DMS 273 (cell line): ENCODE data around the gene SFTA2.

Experiments
- DNase-seq: peaks from one replicate; lab custom pipeline; 2025; ENCODE audit not compliant: unreplicated experiment; lab: John Stamatoyannopoulos, UW

Gene SFTA2

DNA sequence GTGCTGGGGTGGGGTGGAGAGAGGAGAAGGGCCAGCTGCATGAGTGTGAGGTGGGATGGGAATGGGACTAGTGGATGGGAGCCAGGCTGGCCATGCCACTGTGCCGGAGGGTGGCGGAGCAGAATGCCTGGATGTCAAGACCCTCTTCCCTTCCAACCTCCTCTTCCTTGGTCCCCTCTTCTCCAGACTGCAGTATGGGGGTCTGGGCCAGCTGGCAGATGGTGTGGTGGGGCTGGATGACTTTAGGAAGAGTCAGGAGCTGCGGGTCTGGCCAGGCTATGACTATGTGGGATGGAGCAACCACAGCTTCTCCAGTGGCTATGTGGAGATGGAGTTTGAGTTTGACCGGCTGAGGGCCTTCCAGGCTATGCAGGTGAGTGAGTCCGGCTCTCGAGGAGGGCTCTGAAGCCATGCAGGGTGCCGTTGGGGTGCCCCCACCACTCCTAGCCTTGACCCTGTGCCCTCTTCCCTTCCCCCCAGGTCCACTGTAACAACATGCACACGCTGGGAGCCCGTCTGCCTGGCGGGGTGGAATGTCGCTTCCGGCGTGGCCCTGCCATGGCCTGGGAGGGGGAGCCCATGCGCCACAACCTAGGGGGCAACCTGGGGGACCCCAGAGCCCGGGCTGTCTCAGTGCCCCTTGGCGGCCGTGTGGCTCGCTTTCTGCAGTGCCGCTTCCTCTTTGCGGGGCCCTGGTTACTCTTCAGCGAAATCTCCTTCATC is 40.0 kb downstream of the SFTA2 start:
- DNase-seq: no peak

DNA sequence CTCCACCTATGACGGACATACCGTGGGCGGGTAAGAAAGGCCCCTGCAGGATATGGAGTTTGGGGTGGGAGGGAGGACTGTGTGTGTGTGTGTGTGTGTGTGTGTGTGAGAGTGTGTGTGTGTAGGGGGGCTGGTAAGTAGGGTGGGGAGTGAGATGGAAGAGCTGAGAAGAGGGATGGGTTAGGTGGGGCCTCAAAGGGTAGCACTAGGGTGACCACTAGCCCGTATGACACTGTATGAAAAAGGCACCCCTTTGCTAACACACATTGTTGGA is 40.6 kb downstream of the SFTA2 start:
- DNase-seq: no peak

DNA sequence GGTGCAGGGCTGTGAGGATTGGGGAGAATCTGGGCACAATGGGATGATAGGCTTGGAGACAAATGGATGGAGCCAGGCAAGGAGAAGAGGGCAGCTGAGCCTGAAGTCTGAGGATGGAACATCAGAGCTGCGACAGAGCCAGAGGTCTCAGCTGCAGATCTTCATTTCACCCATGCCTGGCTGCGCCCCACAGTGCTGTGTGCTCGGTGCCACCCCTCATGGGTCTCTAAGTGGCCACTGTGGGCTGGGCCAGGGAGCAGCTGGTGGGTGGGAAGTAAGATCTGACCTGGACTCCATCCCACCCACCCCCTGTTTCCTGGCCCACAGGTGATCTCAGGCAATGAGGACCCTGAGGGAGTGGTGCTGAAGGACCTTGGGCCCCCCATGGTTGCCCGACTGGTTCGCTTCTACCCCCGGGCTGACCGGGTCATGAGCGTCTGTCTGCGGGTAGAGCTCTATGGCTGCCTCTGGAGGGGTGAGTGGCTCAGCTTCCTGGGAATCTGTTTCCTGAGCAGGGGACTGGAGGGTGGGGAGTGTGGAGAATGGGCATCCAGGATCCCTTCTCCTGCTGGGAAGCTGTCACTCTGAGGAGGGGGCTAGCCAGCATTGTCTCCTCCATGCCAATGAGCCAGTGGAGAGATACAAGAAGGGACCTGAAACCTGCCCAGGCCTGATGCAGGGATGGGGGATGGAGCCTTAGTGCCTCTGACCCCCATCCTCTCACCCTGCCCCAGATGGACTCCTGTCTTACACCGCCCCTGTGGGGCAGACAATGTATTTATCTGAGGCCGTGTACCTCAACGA is 41.1 kb downstream of the SFTA2 start:
- DNase-seq: no peak

DNA sequence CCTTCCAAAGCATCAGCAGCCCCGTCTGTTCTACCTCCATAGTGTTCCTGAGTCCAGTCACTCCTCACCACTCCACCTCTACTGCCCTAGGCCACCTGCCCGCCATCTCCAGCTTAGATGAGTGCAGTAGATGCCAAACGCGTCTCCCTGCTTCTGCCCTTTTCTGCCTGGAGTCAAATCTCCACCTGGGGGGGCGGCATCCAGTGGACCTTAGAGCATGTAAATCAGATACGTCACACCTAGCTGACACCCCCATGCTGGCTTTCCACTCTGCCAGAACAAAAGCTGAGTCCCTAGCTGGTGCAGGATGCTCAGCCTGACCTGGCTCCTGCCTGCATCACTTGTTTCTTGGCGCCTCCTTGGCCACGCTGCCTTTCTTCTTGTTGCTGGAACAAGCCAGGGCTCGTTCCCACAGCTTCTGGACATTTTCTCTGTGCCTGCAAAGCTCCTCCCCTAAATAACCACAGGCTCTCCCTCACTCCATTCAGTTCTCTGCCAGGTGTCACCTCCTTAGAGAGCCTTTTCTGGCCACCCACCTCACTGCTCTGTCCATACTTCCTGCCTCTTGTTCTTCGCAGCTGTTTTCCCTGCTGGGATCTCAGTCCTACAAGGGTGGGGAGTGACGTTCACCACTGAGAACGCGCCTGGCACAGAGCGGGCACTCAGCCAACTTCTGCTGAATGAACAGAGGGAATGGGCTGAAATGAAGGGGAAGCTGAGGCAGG is 41.9 kb downstream of the SFTA2 start:
- peak; percentile 31 for DNase-seq

DNA sequence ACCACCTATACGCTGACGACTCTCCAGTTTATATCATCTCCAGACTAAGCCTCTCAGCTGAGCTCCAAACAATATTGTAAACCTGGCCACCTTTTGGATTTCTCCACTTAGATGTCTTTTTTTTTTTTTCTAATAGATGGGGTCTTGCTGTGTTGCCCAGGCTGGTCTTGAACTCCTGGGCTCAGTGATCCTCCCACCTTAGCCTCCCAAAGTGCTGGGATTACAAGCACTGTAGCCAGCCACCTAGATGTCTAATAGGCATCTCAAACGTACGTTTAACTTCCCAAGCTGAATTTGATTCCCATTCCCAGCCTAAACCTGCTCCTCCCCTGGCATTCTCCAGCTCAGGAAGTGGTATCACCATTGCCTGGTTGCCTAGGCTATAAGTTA is 42.5 kb downstream of the SFTA2 start:
- no peak for DNase-seq

DNA sequence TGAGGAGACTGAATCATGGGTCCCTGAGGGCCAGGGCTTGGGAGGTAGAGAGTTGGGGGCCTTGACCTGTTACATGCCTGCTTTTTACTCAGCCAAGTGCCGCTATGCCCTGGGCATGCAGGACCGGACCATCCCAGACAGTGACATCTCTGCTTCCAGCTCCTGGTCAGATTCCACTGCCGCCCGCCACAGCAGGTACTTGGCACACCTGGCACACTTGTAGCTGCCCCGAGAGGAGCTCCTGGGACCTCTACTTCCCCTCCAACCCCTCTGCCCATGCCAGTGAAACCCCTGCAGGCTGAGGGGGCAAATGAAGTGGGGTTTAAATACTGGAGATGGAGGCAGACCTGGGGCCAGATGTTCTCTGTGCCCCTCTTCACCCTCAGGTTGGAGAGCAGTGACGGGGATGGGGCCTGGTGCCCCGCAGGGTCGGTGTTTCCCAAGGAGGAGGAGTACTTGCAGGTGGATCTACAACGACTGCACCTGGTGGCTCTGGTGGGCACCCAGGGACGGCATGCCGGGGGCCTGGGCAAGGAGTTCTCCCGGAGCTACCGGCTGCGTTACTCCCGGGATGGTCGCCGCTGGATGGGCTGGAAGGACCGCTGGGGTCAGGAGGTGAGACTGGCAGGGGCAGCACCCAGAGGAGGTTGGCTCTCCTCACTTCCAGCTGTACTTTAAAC is 43.0 kb downstream of the SFTA2 start:
- no peak for DNase-seq

DNA sequence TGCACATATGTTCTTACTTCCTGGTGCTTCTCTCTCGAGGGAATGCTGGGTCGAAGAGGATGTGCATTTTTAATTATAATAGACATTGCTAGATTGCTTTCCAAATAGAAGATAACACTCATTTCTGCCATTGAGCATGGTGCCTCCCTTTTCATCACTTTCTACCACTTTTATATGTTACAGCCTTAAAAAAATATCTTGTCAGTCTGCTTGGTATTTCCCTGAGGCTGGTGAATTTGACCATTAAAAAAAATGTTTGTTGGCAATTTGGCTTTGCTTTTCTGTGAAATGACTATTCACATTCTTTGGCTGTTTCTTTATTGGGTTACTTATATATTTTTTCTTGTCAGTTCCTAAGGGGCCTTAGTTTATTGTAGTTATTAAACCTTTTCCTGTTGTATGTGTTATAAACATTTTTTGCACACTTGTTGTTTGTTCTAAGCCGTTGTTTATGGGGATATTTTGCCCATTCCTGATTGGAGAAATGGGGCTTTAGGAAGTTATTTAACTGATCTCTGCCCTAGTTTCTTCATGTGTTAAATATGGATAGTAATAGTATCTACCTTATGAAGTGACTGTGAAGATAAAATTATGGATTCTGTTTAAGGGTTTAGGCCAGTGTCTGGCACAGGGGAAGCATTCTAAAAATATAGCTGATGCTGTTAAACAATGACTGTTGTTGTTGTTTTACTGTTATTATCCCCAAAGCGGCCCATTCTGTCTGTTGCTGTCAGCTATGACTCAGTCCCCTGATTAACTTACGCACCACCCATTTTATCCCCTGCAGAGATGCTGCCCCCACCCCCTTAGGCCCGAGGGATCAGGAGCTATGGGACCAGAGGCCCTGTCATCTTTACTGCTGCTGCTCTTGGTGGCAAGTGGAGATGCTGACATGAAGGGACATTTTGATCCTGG is 43.8 kb downstream of the SFTA2 start:
- DNase-seq: no peak

DNA sequence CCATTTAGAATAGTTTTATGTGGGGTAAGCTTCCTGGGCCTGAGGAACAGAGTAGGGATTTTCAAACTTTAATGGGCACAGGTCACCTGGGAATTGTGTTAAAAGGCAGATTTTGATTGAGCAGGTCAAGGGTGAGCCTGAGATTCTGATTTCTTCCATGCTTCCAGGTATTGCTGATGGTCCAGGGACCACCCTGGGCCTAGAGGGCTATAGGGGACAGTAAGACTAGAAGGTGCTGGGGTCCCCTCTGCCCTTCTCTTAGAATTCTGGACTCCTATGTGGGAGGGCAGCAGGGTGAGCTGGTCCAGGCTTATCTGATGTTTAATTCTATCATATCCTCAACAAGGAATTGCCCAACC is 45.1 kb downstream of the SFTA2 start:
- no peak for DNase-seq

DNA sequence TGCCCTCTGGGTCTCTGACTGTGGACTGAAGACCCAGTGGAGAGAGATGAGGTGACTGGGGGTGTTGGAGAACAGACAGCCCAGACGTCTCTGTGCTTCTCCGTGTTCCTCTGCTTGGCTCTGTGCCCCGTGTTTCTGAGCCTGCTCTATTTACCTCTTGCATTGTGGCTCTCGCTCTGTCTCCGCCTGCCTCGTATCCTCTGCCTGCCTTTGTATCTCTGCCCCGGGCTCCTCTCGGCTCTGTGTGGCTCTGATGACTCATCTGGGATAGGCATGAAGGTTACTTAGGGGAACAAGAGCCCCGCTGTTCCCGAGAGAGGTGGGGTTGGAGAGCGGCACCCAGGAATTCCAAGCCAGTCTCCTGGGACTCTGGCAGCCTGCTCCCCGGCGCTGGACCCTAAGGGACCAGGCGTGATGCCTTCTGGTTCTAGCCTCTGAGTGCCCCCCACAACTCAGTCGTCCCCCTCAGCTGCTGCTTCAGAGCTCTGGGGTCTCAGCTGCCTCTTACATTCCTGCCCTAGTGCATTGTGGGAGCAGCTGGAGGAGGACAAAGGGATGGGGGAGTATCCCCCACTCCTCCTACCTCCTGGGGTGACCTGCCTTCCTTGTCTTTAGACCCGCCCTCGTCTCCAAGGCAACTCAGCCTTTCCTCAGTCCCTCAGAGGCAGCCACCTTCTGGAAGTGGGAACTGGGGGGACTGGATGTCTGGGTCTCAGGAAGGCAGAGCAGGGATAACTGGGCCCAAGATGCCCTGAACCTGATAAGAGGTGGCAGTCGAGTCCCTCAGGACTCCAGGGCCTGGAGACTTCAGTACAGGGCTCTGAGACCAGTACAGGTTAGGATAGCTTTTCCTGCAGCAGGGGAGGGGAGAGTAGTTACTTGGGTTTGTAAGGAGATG is 45.7 kb downstream of the SFTA2 start:
- peak; percentile 67 for DNase-seq

DNA sequence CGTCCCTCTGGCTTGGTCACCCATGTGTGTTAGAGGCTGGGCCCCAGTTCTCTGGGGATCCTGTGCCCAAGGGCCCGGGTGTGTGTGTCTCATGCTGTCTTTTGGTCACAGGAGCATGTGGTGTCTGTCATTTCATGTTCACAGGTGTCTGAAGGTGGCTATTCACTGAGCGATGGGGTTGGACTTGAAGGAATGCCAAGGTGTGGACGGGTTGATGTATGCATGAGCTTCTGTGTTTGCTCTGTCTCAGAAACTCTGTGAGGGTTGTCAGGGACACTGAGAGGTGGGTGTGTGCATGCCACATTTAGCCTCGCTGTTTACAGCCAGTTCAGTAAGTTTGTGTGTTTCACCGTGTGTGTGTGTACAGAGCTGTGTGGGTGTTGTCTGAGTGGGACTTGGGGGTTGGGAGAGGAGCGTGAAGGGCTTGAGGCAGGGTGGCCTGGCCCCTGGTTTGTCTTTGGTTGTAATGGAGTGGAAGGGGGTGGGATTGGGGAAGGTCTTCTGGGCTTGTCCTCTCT is 46.4 kb downstream of the SFTA2 start:
- peak; percentile 50 for DNase-seq

DNA sequence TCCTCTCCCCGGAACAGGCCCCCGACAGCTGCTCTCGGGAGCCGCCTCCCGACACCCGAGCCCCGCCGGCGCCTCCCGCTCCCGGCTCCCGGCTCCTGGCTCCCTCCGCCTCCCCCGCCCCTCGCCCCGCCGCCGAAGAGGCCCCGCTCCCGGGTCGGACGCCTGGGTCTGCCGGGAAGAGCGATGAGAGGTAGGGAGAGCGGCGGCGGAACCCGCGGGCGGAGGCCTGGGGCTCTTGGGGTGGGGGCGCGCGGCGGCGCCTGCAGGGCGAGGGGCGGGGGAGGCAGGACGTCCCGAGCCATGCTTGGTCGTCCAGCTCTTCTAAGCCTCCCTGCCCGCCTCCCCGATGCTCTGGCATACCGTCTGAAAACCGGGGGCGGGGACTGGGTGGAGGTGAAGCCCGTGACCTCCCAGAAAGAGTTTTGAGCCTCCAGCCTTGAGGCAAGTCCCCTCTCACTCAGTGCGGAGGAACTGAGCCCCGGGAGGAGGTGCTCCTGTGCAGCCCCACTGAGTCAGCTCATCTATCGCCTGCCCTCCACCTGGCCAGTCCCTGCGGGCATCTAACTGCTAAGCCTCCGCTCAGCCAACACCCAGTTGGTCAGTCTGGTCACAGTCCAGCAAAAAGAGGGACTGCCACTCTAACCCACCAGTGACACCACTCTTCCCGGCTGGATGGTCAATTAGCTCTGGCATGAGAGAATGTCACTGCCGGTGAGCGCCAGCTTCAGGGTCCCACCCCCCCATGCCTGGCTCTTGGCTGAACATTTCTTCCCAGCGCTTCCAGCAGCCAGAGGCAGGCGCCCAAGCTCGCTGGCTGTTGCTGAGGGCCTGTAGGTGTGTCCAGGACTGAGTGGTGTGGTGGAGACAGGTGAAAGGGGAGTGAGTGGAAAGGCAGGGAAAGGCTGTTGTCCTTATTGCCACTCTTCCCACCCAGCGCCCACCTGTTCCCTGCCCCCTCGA is 47.2 kb downstream of the SFTA2 start:
- DNase-seq: peak; percentile 79

DNA sequence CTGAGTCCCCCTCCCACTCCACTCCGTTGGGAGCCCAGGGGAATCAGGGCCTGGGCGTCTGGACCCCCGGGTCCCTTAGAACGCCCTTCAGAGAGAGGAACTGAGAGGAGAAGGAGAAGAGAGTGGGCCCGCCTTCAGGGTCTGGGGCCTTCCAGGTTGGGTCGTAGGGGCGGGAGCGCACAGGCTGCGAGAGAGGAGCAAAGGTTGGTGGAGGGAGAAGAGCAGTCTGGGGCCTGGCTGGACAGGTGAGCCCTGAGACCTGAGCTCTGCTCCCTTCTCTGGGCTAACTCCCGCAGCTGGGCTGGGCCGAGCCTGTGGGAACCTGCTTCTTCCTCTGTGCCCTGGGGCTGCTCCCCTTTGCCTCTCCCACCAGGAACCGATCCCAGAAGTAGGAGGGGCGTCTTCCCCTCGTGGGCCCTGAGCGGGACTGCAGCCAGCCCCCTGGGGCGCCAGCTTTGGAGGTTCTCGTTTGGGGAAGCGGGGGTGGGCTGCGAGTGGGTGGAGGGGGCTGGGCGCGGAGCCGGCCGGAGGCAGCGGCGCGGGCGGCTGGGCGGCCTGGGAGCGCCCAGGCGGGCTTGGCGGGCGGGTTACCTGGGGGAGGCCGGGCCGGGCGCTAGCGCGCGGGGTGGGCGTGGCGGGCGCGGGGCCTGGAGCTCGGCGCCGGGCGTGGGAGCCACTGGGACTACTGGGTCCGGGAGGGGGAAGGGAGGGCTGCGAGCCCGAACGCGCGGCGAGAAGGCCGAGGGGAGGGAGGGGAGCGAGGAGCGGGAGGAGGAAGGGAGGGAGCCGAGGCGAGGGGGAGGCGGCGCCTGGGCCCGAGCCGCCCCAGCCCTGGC is 48.1 kb downstream of the SFTA2 start, which contains the start of gene DDR1:
TSS of gene DDR1 (plus strand) at position 835 of the 836 bp plus-strand sequence. CDS start 4,211 bp downstream, outside the sequence.
- peak; percentile 87 for DNase-seq

DNA sequence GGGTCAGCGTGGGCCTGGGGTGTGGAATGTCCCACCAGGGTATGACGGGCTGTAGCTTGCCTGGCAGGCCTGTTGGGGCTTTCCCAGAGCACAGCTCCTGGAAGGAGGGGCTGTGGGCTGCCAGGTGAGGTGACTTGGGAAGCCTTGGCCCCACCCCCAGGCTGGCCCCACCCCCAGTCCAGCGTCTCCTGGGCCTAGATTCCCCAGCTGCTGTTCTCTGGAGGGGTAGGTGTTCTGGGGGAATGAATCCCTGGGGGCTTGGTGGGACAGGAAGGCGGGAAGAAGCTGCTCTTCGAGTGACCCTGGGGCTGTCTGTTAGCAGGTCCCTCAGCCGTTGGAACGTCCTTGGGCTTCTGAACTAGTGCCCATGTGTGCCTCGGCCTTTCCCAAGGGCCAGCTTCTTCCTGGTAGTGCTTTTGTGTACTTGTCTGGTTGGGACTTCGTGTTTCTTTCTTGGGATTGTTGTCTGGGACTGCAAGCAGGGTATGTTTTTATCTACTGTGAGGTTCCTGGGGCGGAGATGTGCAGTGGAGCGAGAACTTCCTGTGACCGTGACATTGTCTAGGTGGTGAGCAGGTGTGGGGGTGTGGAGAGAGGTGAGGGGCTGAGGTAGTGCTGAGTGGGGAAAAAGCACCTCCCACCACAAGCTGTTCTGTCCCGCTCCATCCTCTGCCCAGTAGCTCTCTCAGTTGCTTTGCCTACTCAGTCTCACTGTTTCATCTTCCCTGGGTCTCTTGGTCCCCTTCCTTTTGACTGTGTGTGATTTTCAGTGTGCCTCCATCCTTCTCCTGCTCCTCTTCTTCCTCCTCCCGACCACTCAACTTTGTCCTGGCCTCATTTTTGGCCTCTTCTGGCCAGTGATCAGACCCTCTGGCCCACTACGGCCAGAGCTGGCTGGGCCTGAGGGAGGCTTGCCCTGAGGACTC is 48.9 kb downstream of the SFTA2 start:
- peak; percentile 56 for DNase-seq

DNA sequence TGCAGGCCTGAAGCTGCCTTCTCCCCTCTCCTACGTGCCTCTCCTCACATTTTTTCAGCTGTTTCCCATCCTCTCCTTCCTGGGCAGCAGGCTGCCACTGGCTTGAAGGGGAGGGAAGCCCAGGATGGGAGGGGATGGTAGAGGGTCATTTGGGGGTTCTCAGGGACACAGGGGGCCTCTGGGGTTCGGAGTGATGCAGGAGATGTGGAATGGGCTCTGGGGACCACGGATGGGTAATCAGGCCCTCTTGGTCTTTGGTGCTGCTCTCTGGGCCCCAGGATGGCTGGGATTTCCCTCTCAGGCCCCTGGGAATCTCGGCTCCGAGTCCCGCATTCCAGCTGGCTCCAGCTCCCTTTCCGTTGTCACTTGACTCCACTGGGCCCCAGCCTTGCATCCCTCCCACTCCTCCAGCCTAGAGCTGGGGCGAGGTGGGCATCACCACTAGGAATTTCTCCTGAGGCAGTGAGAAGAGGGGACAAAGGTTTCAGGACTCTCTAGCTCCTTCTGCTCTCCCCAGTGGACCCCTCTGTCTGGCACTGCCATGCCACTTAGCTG is 49.7 kb downstream of the SFTA2 start:
- DNase-seq: peak; percentile 71

DNA sequence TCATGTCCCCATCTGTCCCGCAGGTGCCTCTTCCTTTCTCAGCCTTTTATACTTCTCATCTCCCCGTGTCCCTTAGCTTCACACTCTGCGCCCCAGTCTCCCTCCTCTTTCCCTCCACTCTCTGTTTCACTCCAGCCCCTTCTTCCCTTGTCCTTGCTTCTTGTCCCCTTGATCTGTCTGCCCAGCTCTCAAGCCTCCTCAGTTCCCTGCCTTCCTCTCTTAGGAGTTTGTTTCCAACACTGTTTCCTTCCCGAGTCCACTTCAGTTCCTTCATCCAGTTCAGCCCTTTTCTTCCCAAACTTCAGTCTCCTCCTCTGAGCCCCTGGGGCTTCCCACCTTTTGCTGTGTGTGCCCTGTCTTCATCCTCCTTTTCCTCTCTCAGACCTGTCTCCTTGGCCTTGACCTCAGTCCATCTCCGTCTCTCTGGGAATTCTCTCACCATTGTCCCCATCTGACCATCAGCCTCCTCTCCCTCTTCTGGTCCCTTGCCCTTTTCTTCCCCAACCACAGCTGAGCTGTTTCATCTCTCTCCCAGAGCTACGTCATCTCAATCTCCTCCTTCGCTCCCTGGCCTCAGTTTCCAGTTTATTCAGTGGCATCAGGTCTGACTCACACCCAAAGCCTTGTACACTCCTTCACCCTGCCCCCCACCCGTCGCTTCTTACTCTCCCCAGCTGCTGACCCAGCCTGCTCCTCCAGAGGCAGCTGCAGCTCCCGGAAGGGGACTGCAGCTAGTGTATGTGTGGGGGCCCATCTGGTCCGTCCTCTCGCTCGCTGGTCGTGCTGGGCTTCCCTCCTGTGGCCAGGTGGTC is 50.4 kb downstream of the SFTA2 start:
- peak; percentile 87 for DNase-seq
